GM12873 (cell line): ENCODE measurements around the gene IPO7.

Experiments
- CTCF ChIP-seq: IDR thresholded peaks from 2 replicates; pipeline ENCODE4 v1.5.1; 2012; ENCODE audit warnings: low read depth, mild to moderate bottlenecking, moderate library complexity, low read length, control low read depth; ENCODE audit not compliant: insufficient read depth; ENCODE audit errors: missing control alignments

IPO7 gene

GRCh38 chr11:9490376-9490775 is 105.9 kb downstream of the IPO7 start:
- no peak for TF ChIP-seq CTCF

GRCh38 chr11:9493492-9493891 is 109.0 kb downstream of the IPO7 start:
- no peak for TF ChIP-seq CTCF

- no peak for TF ChIP-seq CTCF
These were observed 109.9 kb downstream of the IPO7 start for GRCh38 chr11:9494316-9494715.

GRCh38 chr11:9495803-9496514 is 111.5 kb downstream of the IPO7 start:
- no peak for TF ChIP-seq CTCF
